Inflammatory macrophage (primary cell): ENCODE data around the gene TPPP.
A peak's percentile ranks its signal among the peaks of the same experiment; 100 is the strongest.

Experiments
- DNase-seq, 2 donors: peaks; one replicate each; pipeline ENCODE4 v3.0.0-alpha.2; 2020 to 2022

The TPPP gene

GRCh38 chr5:677131-678101 lies 15.7 kb downstream of the TPPP start:
- DNase-seq: no peak

- DNase-seq: no peak
Measured at GRCh38 chr5:676699-677076, 16.5 kb downstream of the TPPP start.

GRCh38 chr5:675871-676698 lies 17.1 kb downstream of the TPPP start:
- DNase-seq: no peak

GRCh38 chr5:675111-675870 lies 17.9 kb downstream of the TPPP start:
- DNase-seq: no peak

- DNase-seq: peak in 1 of 2 donors; percentile 7
Measured at GRCh38 chr5:674630-675011, 18.5 kb downstream of the TPPP start.

GRCh38 chr5:673831-674629 lies 19.1 kb downstream of the TPPP start:
- no peak for DNase-seq

GRCh38 chr5:673161-673830 lies 19.9 kb downstream of the TPPP start:
- no peak for DNase-seq

- peak; percentile 21 to 51 for DNase-seq
Measured at GRCh38 chr5:672329-673160, 20.6 kb downstream of the TPPP start.

GRCh38 chr5:671459-672328 lies 21.5 kb downstream of the TPPP start:
- DNase-seq: peak; percentile 37 to 59

- DNase-seq: no peak
Measured at GRCh38 chr5:670396-671270, 22.5 kb downstream of the TPPP start.

GRCh38 chr5:669842-670395 lies 23.2 kb downstream of the TPPP start:
- DNase-seq: no peak

GRCh38 chr5:669111-669841 lies 23.9 kb downstream of the TPPP start:
- DNase-seq: no peak

- DNase-seq: peak in 1 of 2 donors; percentile 57
Measured at GRCh38 chr5:668283-668995, 24.7 kb downstream of the TPPP start.

GRCh38 chr5:666816-667498 lies 26.2 kb downstream of the TPPP start:
- DNase-seq: peak in 1 of 2 donors; percentile 1

- no peak for DNase-seq
Measured at GRCh38 chr5:665956-666711, 27.0 kb downstream of the TPPP start.
